CD4-positive, CD25-positive, alpha-beta regulatory T cell (primary cell): ENCODE data around the gene BARX1. TPM values are rescaled to one million over a fixed set of nuclear protein-coding genes. Genes with fewer than 3 reads are reported as not detected.

ENCODE experiments used
- ATAC-seq, 2 donors: fragments of 150-1000 bp; cut with Tn5 transposase; one replicate each; pipeline ENCODE4 v1.10.0; 2021; ENCODE audit warnings: low read depth in 2 of 2, moderate number of reproducible peaks in 2 of 2, moderate library complexity in 1 of 2
- DNase-seq, 3 donors: peaks; one replicate each; pipeline versions ENCODE4 v3.0.0 to v3.0.0-alpha.2; 2012 to 2022; ENCODE audit warnings: mixed read lengths in 1 of 3
- H3K27ac ChIP-seq: one replicate; pipeline ENCODE4 v1.7.0; 2013; ENCODE audit warnings: mild to moderate bottlenecking, low read length; ENCODE audit not compliant: insufficient read depth, poor library complexity, severe bottlenecking
- H3K27me3 ChIP-seq: one replicate; pipeline ENCODE4 v1.7.0; 2013; ENCODE audit warnings: low read length; ENCODE audit not compliant: control insufficient read depth, insufficient read depth
- H3K36me3 ChIP-seq: one replicate; pipeline ENCODE4 v1.7.0; 2013; ENCODE audit warnings: mild to moderate bottlenecking, low read length, moderate library complexity; ENCODE audit not compliant: control insufficient read depth, insufficient read depth
- H3K4me1 ChIP-seq: 2 replicates; pipeline ENCODE4 v1.7.0; 2013; ENCODE audit warnings: mild to moderate bottlenecking, low read length; ENCODE audit not compliant: insufficient read depth, control insufficient read depth, poor library complexity, severe bottlenecking
- H3K4me3 ChIP-seq: one replicate; pipeline ENCODE4 v1.7.0; 2013; ENCODE audit warnings: low read depth, mild to moderate bottlenecking, low read length, moderate library complexity
- H3K9me3 ChIP-seq, 2 experiments: 1 replicate in 1 of 2; 2 replicates in 1 of 2; pipeline ENCODE4 v1.7.0; 2013; ENCODE audit warnings: low read length in 2 of 2, mild to moderate bottlenecking in 1 of 2, moderate library complexity in 1 of 2; ENCODE audit not compliant: control insufficient read depth in 2 of 2
- H3K27ac Mint-ChIP-seq, 3 donors: one replicate each; pipeline ENCODE4 v1.8.0; 2020 to 2022; ENCODE audit warnings: mild to moderate bottlenecking in 3 of 3, mixed read lengths in 3 of 3, moderate library complexity in 2 of 3
- H3K27me3 Mint-ChIP-seq: one replicate; pipeline ENCODE4 v1.8.0; 2022; ENCODE audit warnings: mild to moderate bottlenecking, mixed read lengths
- H3K36me3 Mint-ChIP-seq: one replicate; pipeline ENCODE4 v1.8.0; 2020; ENCODE audit warnings: mixed read lengths
- H3K4me1 Mint-ChIP-seq, 4 donors: one replicate each; pipeline ENCODE4 v1.8.0; 2020 to 2022; ENCODE audit warnings: mixed read lengths in 4 of 4, mild to moderate bottlenecking in 1 of 4
- H3K4me3 Mint-ChIP-seq, 4 donors: one replicate each; pipeline ENCODE4 v1.8.0; 2020 to 2022; ENCODE audit warnings: mild to moderate bottlenecking in 4 of 4, mixed read lengths in 4 of 4, moderate library complexity in 3 of 4
- H3K9me3 Mint-ChIP-seq, 7 donors: one replicate each; pipeline ENCODE4 v1.8.0; 2020 to 2022; ENCODE audit warnings: mixed read lengths in 7 of 7, mild to moderate bottlenecking in 3 of 7, moderate library complexity in 2 of 7
- polyA plus RNA-seq, 4 donors: library from polyadenylated mRNA; unstranded; fragments of 300-500 nt; fragmentation: Illumina TruSeq; gene quantifications; one replicate each; pipeline ENCODE4 v1.2.3, GENCODE V29; 2021
- total RNA-seq: library from RNA; stranded (reverse); gene quantifications from one replicate; pipeline ENCODE4 v1.2.3, GENCODE V29; 2022

The BARX1 gene
- total and polyA plus RNA-seq, 5 donors from 2014 or later, result not detected

GRCh38 chr9:93959739-93960154, 4.6 kb upstream of the BARX1 start:
- DNase-seq (no peak), ATAC-seq (no peak)
- Histone ChIP-seq H3K4me1 (peaks cover 42% of the 10 kb centered on the region), H3K4me3 (no peak overlapping the region), H3K36me3 (no peaks in the 10 kb centered on the region), H3K9me3 (no peaks in the 10 kb centered on the region), H3K27me3 (peaks cover 13% of the 10 kb centered on the region), H3K27ac (no peak overlapping the region)
- H3K27me3 Mint-ChIP-seq, result peaks cover 76% of the 10 kb centered on the region
- peaks cover 0 to 41% (median 13%) of the 10 kb centered on the region in 4 donors for H3K4me1 Mint-ChIP-seq
- H3K36me3 Mint-ChIP-seq, result no peaks in the 10 kb centered on the region
- H3K4me3 Mint-ChIP-seq, result peak overlapping the region in 2 of 4 donors; percentile 39 to 46
- no peak overlapping the region for H3K27ac Mint-ChIP-seq
- peaks cover 0 to 5% (median 0%) of the 10 kb centered on the region in 7 donors for H3K9me3 Mint-ChIP-seq

- no peak for ATAC-seq
- H3K4me3 Mint-ChIP-seq, result peak overlapping the region in 2 of 4 donors; percentile 39 to 72
- DNase-seq, result no peak
- Histone ChIP-seq H3K36me3 (no peaks in the 10 kb centered on the region), H3K27ac (no peak overlapping the region), H3K4me3 (no peak overlapping the region), H3K27me3 (peaks cover 15% of the 10 kb centered on the region), H3K4me1 (peaks cover 42% of the 10 kb centered on the region), H3K9me3 (no peaks in the 10 kb centered on the region)
- H3K36me3 Mint-ChIP-seq, result no peaks in the 10 kb centered on the region
- H3K9me3 Mint-ChIP-seq, result peaks cover 0 to 5% (median 0%) of the 10 kb centered on the region in 7 donors
- H3K27me3 Mint-ChIP-seq, result peaks cover 77% of the 10 kb centered on the region
- H3K4me1 Mint-ChIP-seq, result peaks cover 0 to 41% (median 13%) of the 10 kb centered on the region in 4 donors
- no peak overlapping the region for H3K27ac Mint-ChIP-seq
These were observed 3.9 kb upstream of the BARX1 start for GRCh38 chr9:93958819-93959682.

GRCh38 chr9:93958121-93958818, 3.1 kb upstream of the BARX1 start:
- DNase-seq (no peak), ATAC-seq (no peak)
- Mint-ChIP-seq H3K27me3 (peaks cover 85% of the 10 kb centered on the region), H3K27ac (no peak overlapping the region), H3K4me3 (peak overlapping the region in 1 of 4 donors; percentile 73), H3K36me3 (no peaks in the 10 kb centered on the region), H3K9me3 (peaks cover 0 to 7% (median 0%) of the 10 kb centered on the region in 7 donors), H3K4me1 (peaks cover 0 to 49% (median 20%) of the 10 kb centered on the region in 4 donors)
- no peaks in the 10 kb centered on the region for H3K36me3 ChIP-seq
- H3K27ac ChIP-seq, result no peak overlapping the region
- H3K9me3 ChIP-seq, result no peaks in the 10 kb centered on the region
- H3K27me3 ChIP-seq, result peaks cover 16% of the 10 kb centered on the region
- H3K4me1 ChIP-seq, result peaks cover 42% of the 10 kb centered on the region
- no peak overlapping the region for H3K4me3 ChIP-seq

GRCh38 chr9:93955981-93956784, 1.0 kb upstream of the BARX1 start:
- Mint-ChIP-seq H3K4me1 (peaks cover 0 to 51% (median 16%) of the 10 kb centered on the region in 4 donors), H3K36me3 (no peaks in the 10 kb centered on the region)
- H3K9me3 ChIP-seq, result no peaks in the 10 kb centered on the region

GRCh38 chr9:93954434-93955061, 607 bp downstream of the BARX1 start:
- Histone ChIP-seq H3K4me1 (peaks cover 44% of the 10 kb centered on the region), H3K4me3 (no peak overlapping the region), H3K27ac (no peak overlapping the region), H3K9me3 (no peaks in the 10 kb centered on the region), H3K36me3 (no peaks in the 10 kb centered on the region), H3K27me3 (peaks cover 22% of the 10 kb centered on the region)
- no peaks in the 10 kb centered on the region for H3K36me3 Mint-ChIP-seq
- peaks cover 0 to 6% (median 0%) of the 10 kb centered on the region in 7 donors for H3K9me3 Mint-ChIP-seq
- no peak for ATAC-seq
- DNase-seq, result no peak
- H3K27ac Mint-ChIP-seq, result no peak overlapping the region
- no peak overlapping the region for H3K4me3 Mint-ChIP-seq
- H3K4me1 Mint-ChIP-seq, result peaks cover 0 to 53% (median 19%) of the 10 kb centered on the region in 4 donors
- H3K27me3 Mint-ChIP-seq, result peaks cover 76% of the 10 kb centered on the region

More at GRCh38 chr9:93955981-93956784, 1.0 kb upstream of the BARX1 start:
- H3K4me3 Mint-ChIP-seq, result peak overlapping the region in 2 of 4 donors; percentile 42 to 71
- DNase-seq (no peak), ATAC-seq (no peak)
- Histone ChIP-seq H3K4me3 (no peak overlapping the region), H3K27ac (no peak overlapping the region), H3K36me3 (no peaks in the 10 kb centered on the region), H3K4me1 (peaks cover 47% of the 10 kb centered on the region), H3K27me3 (peaks cover 11% of the 10 kb centered on the region)
- H3K9me3 Mint-ChIP-seq, result peaks cover 0 to 7% (median 0%) of the 10 kb centered on the region in 7 donors
- H3K27me3 Mint-ChIP-seq, result peaks cover 75% of the 10 kb centered on the region
- no peak overlapping the region for H3K27ac Mint-ChIP-seq

- DNase-seq, result no peak
- ATAC-seq, result no peak
- Mint-ChIP-seq H3K4me3 (peak overlapping the region in 3 of 4 donors; percentile 70 to 93 (median 82)), H3K36me3 (no peaks in the 10 kb centered on the region), H3K27ac (peak overlapping the region in 1 of 3 donors; percentile 60), H3K27me3 (peaks cover 78% of the 10 kb centered on the region), H3K4me1 (peaks cover 0 to 53% (median 19%) of the 10 kb centered on the region in 4 donors), H3K9me3 (peaks cover 0 to 6% (median 0%) of the 10 kb centered on the region in 7 donors)
- no peaks in the 10 kb centered on the region for H3K9me3 ChIP-seq
- H3K4me1 ChIP-seq, result peaks cover 42% of the 10 kb centered on the region
- peaks cover 26% of the 10 kb centered on the region for H3K27me3 ChIP-seq
- no peaks in the 10 kb centered on the region for H3K36me3 ChIP-seq
- no peak overlapping the region for H3K27ac ChIP-seq
- H3K4me3 ChIP-seq, result no peak overlapping the region
These were observed 1.4 kb downstream of the BARX1 start for GRCh38 chr9:93953496-93954433.
